ENCODE measurements around the gene FARP1. TPM values are rescaled to one million over a fixed set of nuclear protein-coding genes. Genes with fewer than 3 reads are reported as not detected.

FARP1 gene
- total RNA-seq, 1 donor from 2014 or later, result 128 TPM

GRCh38 chr13:98394820-98395510 lies 252.1 kb downstream of the FARP1 start:
- no peak overlapping the region for H3K4me3 Mint-ChIP-seq (ENCODE audit: unreplicated experiment)
- H3K27ac Mint-ChIP-seq (ENCODE audit: unreplicated experiment), result no peak overlapping the region
- FAIRE-seq, result no peak
- peaks cover 24% of the 10 kb centered on the region for H3K36me3 Mint-ChIP-seq (ENCODE audit: low read depth, unreplicated experiment)
- Histone ChIP-seq H3K9me3 (ENCODE audit: insufficient read depth, low read depth, low read length) (no peaks in the 10 kb centered on the region), H3K27me3 (ENCODE audit: insufficient read depth, low read length) (no peaks in the 10 kb centered on the region), H3K4me2 (ENCODE audit: low read length) (no peak overlapping the region), H3K9ac (ENCODE audit: low read length) (no peak overlapping the region), H3K4me1 (ENCODE audit: insufficient read depth, low read length) (no peaks in the 10 kb centered on the region), H3K4me3 (ENCODE audit: insufficient read depth, low read depth, low read length) (no peak overlapping the region), H3K79me2 (ENCODE audit: insufficient read depth, low read length) (no peaks in the 10 kb centered on the region), H3K27ac (ENCODE audit: low read depth, low read length) (no peak overlapping the region), H2AFZ (ENCODE audit: low read depth, low read length) (no peak overlapping the region), H3K36me3 (ENCODE audit: insufficient read depth, low read length) (peaks cover 12% of the 10 kb centered on the region), H4K20me1 (ENCODE audit: insufficient read depth, low read length) (peaks cover 6% of the 10 kb centered on the region)
- H3K4me1 Mint-ChIP-seq (ENCODE audit: low read depth, unreplicated experiment), result no peaks in the 10 kb centered on the region
- TF ChIP-seq EZH2 (IDR thresholded peaks at IDR 0.05; ENCODE audit: insufficient read depth, low read length) (no peak), CTCF (IDR thresholded peaks at IDR 0.05; ENCODE audit: insufficient read depth, low read depth, low read length) (no peak)
- H3K9me3 Mint-ChIP-seq (ENCODE audit: unreplicated experiment), result no peaks in the 10 kb centered on the region
- no peaks in the 10 kb centered on the region for H3K27me3 Mint-ChIP-seq (ENCODE audit: low read depth, unreplicated experiment)
- no peak for DNase-seq (ENCODE audit: low read depth)

- Mint-ChIP-seq H3K4me3 (ENCODE audit: unreplicated experiment) (no peak overlapping the region), H3K27ac (ENCODE audit: unreplicated experiment) (no peak overlapping the region), H3K27me3 (ENCODE audit: low read depth, unreplicated experiment) (no peaks in the 10 kb centered on the region), H3K9me3 (ENCODE audit: unreplicated experiment) (no peaks in the 10 kb centered on the region), H3K4me1 (ENCODE audit: low read depth, unreplicated experiment) (no peaks in the 10 kb centered on the region), H3K36me3 (ENCODE audit: low read depth, unreplicated experiment) (peaks cover 20% of the 10 kb centered on the region)
- no peaks in the 10 kb centered on the region for H3K27me3 ChIP-seq (ENCODE audit: insufficient read depth, low read length)
- H3K9ac ChIP-seq (ENCODE audit: low read length), result no peak overlapping the region
- no peak overlapping the region for H3K27ac ChIP-seq (ENCODE audit: low read depth, low read length)
- FAIRE-seq (no peak), DNase-seq (ENCODE audit: low read depth) (no peak)
- no peak overlapping the region for H3K4me2 ChIP-seq (ENCODE audit: low read length)
- H3K4me1 ChIP-seq (ENCODE audit: insufficient read depth, low read length), result no peaks in the 10 kb centered on the region
- no peak overlapping the region for H3K4me3 ChIP-seq (ENCODE audit: insufficient read depth, low read depth, low read length)
- H2AFZ ChIP-seq (ENCODE audit: low read depth, low read length), result no peak overlapping the region
- peaks cover 6% of the 10 kb centered on the region for H4K20me1 ChIP-seq (ENCODE audit: insufficient read depth, low read length)
- no peaks in the 10 kb centered on the region for H3K9me3 ChIP-seq (ENCODE audit: insufficient read depth, low read depth, low read length)
- peaks cover 4% of the 10 kb centered on the region for H3K36me3 ChIP-seq (ENCODE audit: insufficient read depth, low read length)
- H3K79me2 ChIP-seq (ENCODE audit: insufficient read depth, low read length), result no peaks in the 10 kb centered on the region
- no peak for TF ChIP-seq CTCF (IDR thresholded peaks at IDR 0.05; ENCODE audit: insufficient read depth, low read depth, low read length)
- TF ChIP-seq EZH2 (IDR thresholded peaks at IDR 0.05; ENCODE audit: insufficient read depth, low read length), result no peak
Measured at GRCh38 chr13:98396071-98396710, 253.3 kb downstream of the FARP1 start.

GRCh38 chr13:98397221-98397620 lies 254.3 kb downstream of the FARP1 start:
- no peak for FAIRE-seq
- TF ChIP-seq CTCF (IDR thresholded peaks at IDR 0.05; ENCODE audit: insufficient read depth, low read depth, low read length) (peak; percentile 12), EZH2 (IDR thresholded peaks at IDR 0.05; ENCODE audit: insufficient read depth, low read length) (no peak)

More at GRCh38 chr13:98397221-98397620, 254.3 kb downstream of the FARP1 start:
- H2AFZ ChIP-seq (ENCODE audit: low read depth, low read length), result no peak overlapping the region
- H3K4me1 ChIP-seq (ENCODE audit: insufficient read depth, low read length), result no peaks in the 10 kb centered on the region
- no peak overlapping the region for H3K27ac ChIP-seq (ENCODE audit: low read depth, low read length)
- H3K79me2 ChIP-seq (ENCODE audit: insufficient read depth, low read length), result no peaks in the 10 kb centered on the region
- H3K4me3 Mint-ChIP-seq (ENCODE audit: unreplicated experiment), result no peak overlapping the region
- H3K36me3 ChIP-seq (ENCODE audit: insufficient read depth, low read length), result peaks cover 4% of the 10 kb centered on the region
- H3K27ac Mint-ChIP-seq (ENCODE audit: unreplicated experiment), result no peak overlapping the region
- no peak overlapping the region for H3K4me2 ChIP-seq (ENCODE audit: low read length)
- no peak overlapping the region for H3K4me3 ChIP-seq (ENCODE audit: insufficient read depth, low read depth, low read length)
- H3K9me3 Mint-ChIP-seq (ENCODE audit: unreplicated experiment), result no peaks in the 10 kb centered on the region
- no peaks in the 10 kb centered on the region for H3K27me3 Mint-ChIP-seq (ENCODE audit: low read depth, unreplicated experiment)
- no peaks in the 10 kb centered on the region for H3K27me3 ChIP-seq (ENCODE audit: insufficient read depth, low read length)
- H3K9ac ChIP-seq (ENCODE audit: low read length), result no peak overlapping the region
- H4K20me1 ChIP-seq (ENCODE audit: insufficient read depth, low read length), result peaks cover 6% of the 10 kb centered on the region
- no peaks in the 10 kb centered on the region for H3K9me3 ChIP-seq (ENCODE audit: insufficient read depth, low read depth, low read length)
- peak; percentile 19 for DNase-seq (ENCODE audit: low read depth)
- peaks cover 20% of the 10 kb centered on the region for H3K36me3 Mint-ChIP-seq (ENCODE audit: low read depth, unreplicated experiment)
- no peaks in the 10 kb centered on the region for H3K4me1 Mint-ChIP-seq (ENCODE audit: low read depth, unreplicated experiment)

All from astrocyte (in vitro differentiated cells and primary cell).